22Rv1 (cell line): ENCODE measurements around the gene S100PBP.

Experiments used
- CTCF ChIP-seq: fragments of 450-650 bp; IDR thresholded peaks from 2 replicates; pipeline ENCODE4 v1.5.1; 2017; ENCODE audit warnings: mild to moderate bottlenecking
- ZFX ChIP-seq: fragments of 450-650 bp; IDR thresholded peaks from 2 replicates; pipeline ENCODE4 v1.6.1; 2017; ENCODE audit warnings: antibody characterized with exemption, borderline replicate concordance

- TF ChIP-seq CTCF (no peak), ZFX (no peak)
Measured at GRCh38 chr1:32774464-32774808, 43.0 kb upstream of the S100PBP start.
